Measurements from ENCODE around the gene SLC6A8. TPM values are rescaled to one million over a fixed set of nuclear protein-coding genes. Genes with fewer than 3 reads are reported as not detected.

SLC6A8 gene
- total RNA-seq, 2 experiments from 2014 or later: 0.42 to 0.71 TPM

GRCh38 chrX:153662266-153662665 is 25.5 kb upstream of the SLC6A8 start:
- DNase-seq (peak; percentile 30 to 77 (median 53)), ATAC-seq (ENCODE audit: poor library complexity) (no peak)
- Mint-ChIP-seq H3K27me3 (peaks cover 15% of the 10 kb centered on the region), H3K4me1 (ENCODE audit: low read depth) (peaks cover 5% of the 10 kb centered on the region), H3K36me3 (ENCODE audit: low read depth) (no peaks in the 10 kb centered on the region), H3K4me3 (no peak overlapping the region), H3K27ac (no peak overlapping the region), H3K9me3 (no peaks in the 10 kb centered on the region)
- peaks cover 6% of the 10 kb centered on the region for H3K4me1 ChIP-seq (ENCODE audit: insufficient read depth, low read length)
- peaks cover 0 to 2% of the 10 kb centered on the region in 2 experiments for H3K27me3 ChIP-seq (ENCODE audit: control insufficient read depth in 1 of 2, insufficient read depth in 2 of 2, low read length in 2 of 2)
- peak overlapping the region; percentile 25 for H3K4me3 ChIP-seq (ENCODE audit: low read length)
- intact Hi-C loops (cut with DNase I, micrococcal nuclease): loop anchor here (1.0 to 5.0 kb wide), 3 partner anchors 51 to 720 kb away; no protein-coding TSS in a partner anchor
- no peaks in the 10 kb centered on the region for H3K9me3 ChIP-seq (ENCODE audit: control insufficient read depth in 1 of 2, insufficient read depth in 1 of 2, low read length in 2 of 2)
- ChIA-PET CTCF (interaction anchor here (0.6 to 1.7 kb wide), 7 partner anchors 8 to 721 kb away, joined by 3 to 6 read pairs (median 4); no protein-coding TSS in a partner anchor), POLR2A (interaction anchor here (1.2 to 1.6 kb wide), 2 partner anchors 52 to 108 kb away, joined by 3 to 7 read pairs; no protein-coding TSS in a partner anchor)
- TF ChIP-seq, protein P1, sequence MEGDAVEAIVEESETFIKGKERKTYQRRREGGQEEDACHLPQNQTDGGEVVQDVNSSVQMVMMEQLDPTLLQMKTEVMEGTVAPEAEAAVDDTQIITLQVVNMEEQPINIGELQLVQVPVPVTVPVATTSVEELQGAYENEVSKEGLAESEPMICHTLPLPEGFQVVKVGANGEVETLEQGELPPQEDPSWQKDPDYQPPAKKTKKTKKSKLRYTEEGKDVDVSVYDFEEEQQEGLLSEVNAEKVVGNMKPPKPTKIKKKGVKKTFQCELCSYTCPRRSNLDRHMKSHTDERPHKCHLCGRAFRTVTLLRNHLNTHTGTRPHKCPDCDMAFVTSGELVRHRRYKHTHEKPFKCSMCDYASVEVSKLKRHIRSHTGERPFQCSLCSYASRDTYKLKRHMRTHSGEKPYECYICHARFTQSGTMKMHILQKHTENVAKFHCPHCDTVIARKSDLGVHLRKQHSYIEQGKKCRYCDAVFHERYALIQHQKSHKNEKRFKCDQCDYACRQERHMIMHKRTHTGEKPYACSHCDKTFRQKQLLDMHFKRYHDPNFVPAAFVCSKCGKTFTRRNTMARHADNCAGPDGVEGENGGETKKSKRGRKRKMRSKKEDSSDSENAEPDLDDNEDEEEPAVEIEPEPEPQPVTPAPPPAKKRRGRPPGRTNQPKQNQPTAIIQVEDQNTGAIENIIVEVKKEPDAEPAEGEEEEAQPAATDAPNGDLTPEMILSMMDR (IDR thresholded peaks at IDR 0.05): peak; percentile 51
- no peak overlapping the region for H3K27ac ChIP-seq (ENCODE audit: low read depth in 1 of 2, low read length in 2 of 2)
- no peaks in the 10 kb centered on the region for H3K36me3 ChIP-seq (ENCODE audit: insufficient read depth, low read length)

GRCh38 chrX:153665726-153666306 is 21.9 kb upstream of the SLC6A8 start:
- Histone ChIP-seq H3K27ac (ENCODE audit: low read depth in 1 of 2, low read length in 2 of 2) (no peak overlapping the region), H3K4me3 (ENCODE audit: low read length) (no peak overlapping the region), H3K27me3 (ENCODE audit: control insufficient read depth in 1 of 2, insufficient read depth in 2 of 2, low read length in 2 of 2) (peaks cover 0 to 2% of the 10 kb centered on the region in 2 experiments), H3K9me3 (ENCODE audit: control insufficient read depth in 1 of 2, insufficient read depth in 1 of 2, low read length in 2 of 2) (no peaks in the 10 kb centered on the region), H3K4me1 (ENCODE audit: insufficient read depth, low read length) (peaks cover 17% of the 10 kb centered on the region), H3K36me3 (ENCODE audit: insufficient read depth, low read length) (no peaks in the 10 kb centered on the region)
- CTCF ChIA-PET: no interaction called here
- Mint-ChIP-seq H3K27ac (no peak overlapping the region), H3K9me3 (no peaks in the 10 kb centered on the region), H3K36me3 (ENCODE audit: low read depth) (no peaks in the 10 kb centered on the region), H3K4me1 (ENCODE audit: low read depth) (peaks cover 11% of the 10 kb centered on the region), H3K27me3 (peaks cover 18% of the 10 kb centered on the region), H3K4me3 (no peak overlapping the region)
- intact Hi-C loops (cut with DNase I, micrococcal nuclease): loop anchor here (2.0 to 5.0 kb wide), 2 partner anchors 127 to 129 kb away; no protein-coding TSS in a partner anchor
- TF ChIP-seq, protein P1 (IDR thresholded peaks at IDR 0.05): no peak
- DNase-seq (no peak), ATAC-seq (ENCODE audit: poor library complexity) (no peak)
- POLR2A ChIA-PET: no interaction called here

DNA sequence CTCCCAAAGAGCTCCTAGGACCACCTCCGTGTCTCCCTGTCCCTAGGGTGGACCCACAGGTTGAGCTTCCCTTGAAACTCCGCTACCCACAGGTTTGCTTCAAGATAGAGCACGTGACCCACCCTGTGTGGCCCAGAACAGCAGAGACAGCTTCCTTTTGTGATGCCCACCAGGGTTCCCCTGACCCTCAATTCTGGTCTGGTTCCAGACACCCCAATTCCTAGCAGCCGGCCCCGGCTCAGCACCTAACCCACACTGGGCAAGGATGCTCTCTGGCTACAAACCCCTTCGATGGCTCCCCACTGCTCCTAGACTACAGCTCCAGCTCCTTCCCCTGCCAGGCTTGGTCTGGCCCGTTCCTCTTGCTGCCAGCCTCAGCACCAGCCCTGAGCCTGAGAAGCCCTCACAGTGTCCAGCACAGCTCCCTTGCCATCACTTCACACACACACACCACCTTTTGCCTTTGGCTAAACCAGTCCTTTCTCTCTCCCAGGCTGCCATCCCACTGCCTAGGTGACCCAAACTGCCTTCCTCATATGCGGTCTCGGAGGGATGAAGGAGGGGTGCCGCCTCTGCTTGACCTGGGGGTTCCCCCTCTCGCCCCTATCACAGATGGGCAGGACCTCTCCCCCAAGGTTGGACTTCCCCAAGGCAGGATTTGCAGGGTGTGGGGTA is 20.3 kb upstream of the SLC6A8 start:
- DNase-seq (no peak), ATAC-seq (ENCODE audit: poor library complexity) (peak; percentile 21)
- no peaks in the 10 kb centered on the region for H3K9me3 ChIP-seq (ENCODE audit: control insufficient read depth in 1 of 2, insufficient read depth in 1 of 2, low read length in 2 of 2)
- intact Hi-C loops (cut with DNase I, micrococcal nuclease): loop anchor here (2.0 to 5.0 kb wide), 2 partner anchors 129 to 130 kb away; no protein-coding TSS in a partner anchor
- TF ChIP-seq, protein P1 (IDR thresholded peaks at IDR 0.05): no peak
- peak overlapping the region; percentile 54 for H3K4me3 Mint-ChIP-seq
- peaks cover 8% of the 10 kb centered on the region for H3K27me3 Mint-ChIP-seq
- peaks cover 0 to 2% of the 10 kb centered on the region in 2 experiments for H3K27me3 ChIP-seq (ENCODE audit: control insufficient read depth in 1 of 2, insufficient read depth in 2 of 2, low read length in 2 of 2)
- peaks cover 7% of the 10 kb centered on the region for H3K4me1 Mint-ChIP-seq (ENCODE audit: low read depth)
- H3K27ac Mint-ChIP-seq: no peak overlapping the region
- ChIA-PET POLR2A (interaction anchor here (1.5 kb wide), 1 partner anchor 726 kb away, joined by 4 read pairs; no protein-coding TSS in a partner anchor), CTCF (interaction anchor here (0.6 to 2.2 kb wide), 9 partner anchors 9 to 726 kb away, joined by 3 to 15 read pairs (median 3); no protein-coding TSS in a partner anchor)
- H3K36me3 ChIP-seq (ENCODE audit: insufficient read depth, low read length): no peaks in the 10 kb centered on the region
- H3K27ac ChIP-seq (ENCODE audit: low read depth in 1 of 2, low read length in 2 of 2): no peak overlapping the region
- H3K4me3 ChIP-seq (ENCODE audit: low read length): peak overlapping the region; percentile 14
- no peaks in the 10 kb centered on the region for H3K9me3 Mint-ChIP-seq
- peaks cover 11% of the 10 kb centered on the region for H3K4me1 ChIP-seq (ENCODE audit: insufficient read depth, low read length)
- no peaks in the 10 kb centered on the region for H3K36me3 Mint-ChIP-seq (ENCODE audit: low read depth)
